CD4-positive, CD25-positive, alpha-beta regulatory T cell (primary cell): ENCODE data around the gene XK. TPM values are rescaled to one million over a fixed set of nuclear protein-coding genes. Genes with fewer than 3 reads are reported as not detected.
"Not testable (repeated sequence)": the region's sequence is repeated elsewhere in the genome, so short reads cannot be mapped to it uniquely, and the experiment has no call there.

ENCODE experiments used
- ATAC-seq, 2 donors: fragments of 150-1000 bp; cut with Tn5 transposase; one replicate each; pipeline ENCODE4 v1.10.0; 2021; ENCODE audit warnings: low read depth in 2 of 2, moderate number of reproducible peaks in 2 of 2, moderate library complexity in 1 of 2
- DNase-seq, 3 donors: peaks; one replicate each; pipeline versions ENCODE4 v3.0.0 to v3.0.0-alpha.2; 2012 to 2022; ENCODE audit warnings: mixed read lengths in 1 of 3
- H3K27ac ChIP-seq: one replicate; pipeline ENCODE4 v1.7.0; 2013; ENCODE audit warnings: mild to moderate bottlenecking, low read length; ENCODE audit not compliant: insufficient read depth, poor library complexity, severe bottlenecking
- H3K27me3 ChIP-seq: one replicate; pipeline ENCODE4 v1.7.0; 2013; ENCODE audit warnings: low read length; ENCODE audit not compliant: control insufficient read depth, insufficient read depth
- H3K36me3 ChIP-seq: one replicate; pipeline ENCODE4 v1.7.0; 2013; ENCODE audit warnings: mild to moderate bottlenecking, low read length, moderate library complexity; ENCODE audit not compliant: control insufficient read depth, insufficient read depth
- H3K4me1 ChIP-seq: 2 replicates; pipeline ENCODE4 v1.7.0; 2013; ENCODE audit warnings: mild to moderate bottlenecking, low read length; ENCODE audit not compliant: insufficient read depth, control insufficient read depth, poor library complexity, severe bottlenecking
- H3K4me3 ChIP-seq: one replicate; pipeline ENCODE4 v1.7.0; 2013; ENCODE audit warnings: low read depth, mild to moderate bottlenecking, low read length, moderate library complexity
- H3K9me3 ChIP-seq, 2 experiments: 1 replicate in 1 of 2; 2 replicates in 1 of 2; pipeline ENCODE4 v1.7.0; 2013; ENCODE audit warnings: low read length in 2 of 2, mild to moderate bottlenecking in 1 of 2, moderate library complexity in 1 of 2; ENCODE audit not compliant: control insufficient read depth in 2 of 2
- H3K27ac Mint-ChIP-seq, 3 donors: one replicate each; pipeline ENCODE4 v1.8.0; 2020 to 2022; ENCODE audit warnings: mild to moderate bottlenecking in 3 of 3, mixed read lengths in 3 of 3, moderate library complexity in 2 of 3
- H3K27me3 Mint-ChIP-seq: one replicate; pipeline ENCODE4 v1.8.0; 2022; ENCODE audit warnings: mild to moderate bottlenecking, mixed read lengths
- H3K36me3 Mint-ChIP-seq: one replicate; pipeline ENCODE4 v1.8.0; 2020; ENCODE audit warnings: mixed read lengths
- H3K4me1 Mint-ChIP-seq, 4 donors: one replicate each; pipeline ENCODE4 v1.8.0; 2020 to 2022; ENCODE audit warnings: mixed read lengths in 4 of 4, mild to moderate bottlenecking in 1 of 4
- H3K4me3 Mint-ChIP-seq, 4 donors: one replicate each; pipeline ENCODE4 v1.8.0; 2020 to 2022; ENCODE audit warnings: mild to moderate bottlenecking in 4 of 4, mixed read lengths in 4 of 4, moderate library complexity in 3 of 4
- H3K9me3 Mint-ChIP-seq, 7 donors: one replicate each; pipeline ENCODE4 v1.8.0; 2020 to 2022; ENCODE audit warnings: mixed read lengths in 7 of 7, mild to moderate bottlenecking in 3 of 7, moderate library complexity in 2 of 7
- polyA plus RNA-seq, 4 donors: library from polyadenylated mRNA; unstranded; fragments of 300-500 nt; fragmentation: Illumina TruSeq; gene quantifications; one replicate each; pipeline ENCODE4 v1.2.3, GENCODE V29; 2021
- total RNA-seq: library from RNA; stranded (reverse); gene quantifications from one replicate; pipeline ENCODE4 v1.2.3, GENCODE V29; 2022

Gene XK, protein sequence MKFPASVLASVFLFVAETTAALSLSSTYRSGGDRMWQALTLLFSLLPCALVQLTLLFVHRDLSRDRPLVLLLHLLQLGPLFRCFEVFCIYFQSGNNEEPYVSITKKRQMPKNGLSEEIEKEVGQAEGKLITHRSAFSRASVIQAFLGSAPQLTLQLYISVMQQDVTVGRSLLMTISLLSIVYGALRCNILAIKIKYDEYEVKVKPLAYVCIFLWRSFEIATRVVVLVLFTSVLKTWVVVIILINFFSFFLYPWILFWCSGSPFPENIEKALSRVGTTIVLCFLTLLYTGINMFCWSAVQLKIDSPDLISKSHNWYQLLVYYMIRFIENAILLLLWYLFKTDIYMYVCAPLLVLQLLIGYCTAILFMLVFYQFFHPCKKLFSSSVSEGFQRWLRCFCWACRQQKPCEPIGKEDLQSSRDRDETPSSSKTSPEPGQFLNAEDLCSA
- total RNA-seq, result 0.99 TPM
- not detected for polyA plus RNA-seq

DNA sequence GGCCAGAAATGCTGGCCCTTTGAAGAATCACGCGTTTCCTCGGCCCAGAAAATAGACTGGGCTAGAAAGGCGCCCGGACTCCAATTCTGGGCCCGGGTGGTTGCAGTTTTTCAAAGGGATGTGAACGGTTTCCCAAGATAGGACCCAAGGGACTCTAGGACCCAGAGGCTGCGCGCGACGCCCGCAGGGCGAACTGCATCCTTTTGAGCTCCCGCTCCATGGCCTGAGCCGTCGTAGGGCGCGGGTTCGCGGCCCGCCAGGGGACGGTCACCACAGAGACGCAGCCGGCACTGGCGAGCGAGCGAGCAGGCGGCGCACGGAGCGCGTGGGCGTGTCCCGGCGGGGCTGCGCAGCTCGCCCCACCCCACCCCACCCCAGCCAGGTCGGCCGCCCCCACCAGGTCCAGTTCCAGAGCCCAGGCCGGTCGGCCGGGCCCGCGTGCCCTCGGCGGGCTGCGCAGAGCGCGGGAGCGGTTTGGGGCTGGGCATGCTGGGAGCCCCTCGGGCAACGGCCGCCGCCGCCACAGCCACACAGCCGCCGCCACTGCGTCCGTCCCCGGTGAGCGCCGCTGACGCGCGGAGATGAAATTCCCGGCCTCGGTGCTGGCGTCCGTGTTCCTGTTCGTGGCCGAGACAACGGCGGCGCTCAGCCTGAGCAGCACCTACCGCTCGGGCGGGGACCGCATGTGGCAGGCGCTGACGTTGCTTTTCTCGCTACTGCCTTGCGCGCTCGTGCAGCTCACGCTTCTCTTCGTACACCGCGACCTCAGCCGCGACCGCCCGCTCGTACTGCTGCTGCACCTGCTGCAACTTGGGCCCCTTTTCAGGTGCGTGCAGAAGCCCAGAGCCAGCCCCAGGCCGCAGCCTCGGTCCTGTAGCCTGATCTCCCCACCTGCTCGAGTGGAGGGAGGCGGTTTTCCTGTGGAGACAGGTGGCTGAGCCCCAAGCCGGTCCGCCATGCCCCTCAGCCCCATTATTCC lies at the start of gene XK:
Gene XK (plus strand): TSS at position 411 of the 979 bp plus-strand sequence. CDS start 171 bp downstream, at position 582.
- H3K4me1 ChIP-seq, result peaks cover 3% of the 10 kb centered on the region
- no peaks in the 10 kb centered on the region for H3K9me3 ChIP-seq
- Mint-ChIP-seq H3K27me3 (peaks cover 8% of the 10 kb centered on the region), H3K4me1 (no peaks in the 10 kb centered on the region), H3K9me3 (no peaks in the 10 kb centered on the region), H3K36me3 (no peaks in the 10 kb centered on the region), H3K4me3 (peak within 1 kb of the TSS in 3 of 4 donors; percentile 27 to 76 (median 70)), H3K27ac (no peak within 1 kb of the TSS)
- peak in 1 of 2 donors; percentile 31 for ATAC-seq
- peak in 1 of 3 donors; percentile 40 for DNase-seq
- H3K36me3 ChIP-seq, result no peaks in the 10 kb centered on the region
- H3K27ac ChIP-seq, result no peak within 1 kb of the TSS
- H3K4me3 ChIP-seq, result no peak within 1 kb of the TSS
- no peaks in the 10 kb centered on the region for H3K27me3 ChIP-seq

DNA sequence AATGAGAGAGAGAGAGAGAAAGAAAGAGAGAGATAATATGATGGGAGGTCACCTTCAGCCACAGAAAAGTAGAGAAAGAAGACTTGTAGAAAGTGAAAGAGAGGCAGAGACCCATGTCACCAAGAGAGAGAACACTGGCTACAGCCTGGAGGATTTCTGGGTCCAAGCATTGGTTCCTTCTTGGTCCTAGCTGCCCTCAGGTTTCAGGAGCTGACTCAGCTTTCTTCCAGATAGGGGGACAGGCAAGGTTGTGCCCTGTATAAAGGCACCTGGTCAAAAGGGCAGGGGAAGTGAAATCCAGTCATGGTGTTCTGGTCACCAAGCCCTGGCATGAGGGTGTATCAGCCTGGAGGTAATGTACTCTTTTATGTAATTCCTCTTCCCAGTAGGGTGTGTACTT lies 47.5 kb upstream of the XK start:
- Histone ChIP-seq H3K4me1 (no peaks in the 10 kb centered on the region), H3K36me3 (no peaks in the 10 kb centered on the region), H3K27ac (no peak overlapping the region), H3K27me3 (no peaks in the 10 kb centered on the region), H3K4me3 (no peak overlapping the region), H3K9me3 (no peaks in the 10 kb centered on the region)
- Mint-ChIP-seq H3K27me3 (no peaks in the 10 kb centered on the region), H3K4me3 (no peak overlapping the region), H3K36me3 (no peaks in the 10 kb centered on the region), H3K27ac (no peak overlapping the region), H3K4me1 (no peaks in the 10 kb centered on the region), H3K9me3 (peaks cover 0 to 3% (median 0%) of the 10 kb centered on the region in 7 donors)
- no peak for ATAC-seq
- no peak for DNase-seq

DNA sequence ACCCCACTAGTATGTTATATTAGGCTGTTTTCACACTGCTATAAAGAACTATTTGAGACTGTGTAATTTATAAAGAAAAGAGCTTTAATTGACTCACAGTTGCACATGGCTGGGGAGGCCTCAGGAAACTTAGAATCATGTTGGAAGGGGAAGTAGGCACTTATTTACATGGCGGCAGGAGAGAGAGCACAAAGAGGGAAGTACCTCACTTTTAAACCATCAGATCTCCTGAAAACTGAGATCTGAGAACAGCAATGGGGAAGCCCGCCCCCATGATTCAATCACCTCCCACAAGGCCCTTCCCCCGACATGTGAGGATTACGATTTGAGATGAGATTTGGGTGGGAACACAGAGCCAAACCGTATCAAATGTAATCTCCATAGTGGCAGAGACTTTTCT lies 45.4 kb upstream of the XK start:
- H3K4me1 ChIP-seq, result no peaks in the 10 kb centered on the region
- no peak overlapping the region for H3K27ac Mint-ChIP-seq
- H3K9me3 Mint-ChIP-seq, result peaks cover 0 to 3% (median 0%) of the 10 kb centered on the region in 7 donors
- H3K27me3 Mint-ChIP-seq, result no peaks in the 10 kb centered on the region
- no peaks in the 10 kb centered on the region for H3K27me3 ChIP-seq
- no peaks in the 10 kb centered on the region for H3K4me1 Mint-ChIP-seq
- H3K4me3 Mint-ChIP-seq, result no peak overlapping the region
- H3K4me3 ChIP-seq, result no peak overlapping the region
- no peak for DNase-seq
- no peaks in the 10 kb centered on the region for H3K36me3 Mint-ChIP-seq
- H3K27ac ChIP-seq, result no peak overlapping the region
- H3K9me3 ChIP-seq, result no peaks in the 10 kb centered on the region
- ATAC-seq, result no peak
- H3K36me3 ChIP-seq, result no peaks in the 10 kb centered on the region

DNA sequence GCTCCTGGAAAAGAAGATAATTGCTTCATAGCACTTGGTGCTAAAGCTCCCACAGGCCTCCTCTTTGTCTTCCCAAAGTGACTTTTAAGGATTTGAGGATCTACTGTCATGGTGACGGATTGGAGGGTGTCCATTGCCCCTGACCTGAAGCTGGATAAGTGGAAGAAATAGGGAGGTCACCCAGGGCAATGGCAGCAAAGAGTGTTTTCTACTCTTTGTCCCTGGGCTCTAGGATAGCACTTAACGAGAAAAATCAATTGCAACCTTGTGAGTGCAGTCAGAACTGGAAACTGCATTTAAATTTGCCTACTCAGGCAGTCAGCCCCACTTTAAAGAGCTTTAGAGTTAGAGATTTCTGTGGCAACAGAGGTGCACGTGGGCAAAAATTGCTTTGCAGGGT lies 43.7 kb upstream of the XK start:
- Histone ChIP-seq H3K27me3 (no peaks in the 10 kb centered on the region), H3K36me3 (no peaks in the 10 kb centered on the region), H3K4me3 (no peak overlapping the region), H3K27ac (no peak overlapping the region), H3K9me3 (no peaks in the 10 kb centered on the region), H3K4me1 (no peaks in the 10 kb centered on the region)
- H3K4me1 Mint-ChIP-seq, result no peaks in the 10 kb centered on the region
- no peaks in the 10 kb centered on the region for H3K36me3 Mint-ChIP-seq
- no peak overlapping the region for H3K4me3 Mint-ChIP-seq
- ATAC-seq (no peak), DNase-seq (no peak)
- H3K9me3 Mint-ChIP-seq, result peaks cover 0 to 3% (median 0%) of the 10 kb centered on the region in 7 donors
- H3K27ac Mint-ChIP-seq, result no peak overlapping the region
- H3K27me3 Mint-ChIP-seq, result no peaks in the 10 kb centered on the region

DNA sequence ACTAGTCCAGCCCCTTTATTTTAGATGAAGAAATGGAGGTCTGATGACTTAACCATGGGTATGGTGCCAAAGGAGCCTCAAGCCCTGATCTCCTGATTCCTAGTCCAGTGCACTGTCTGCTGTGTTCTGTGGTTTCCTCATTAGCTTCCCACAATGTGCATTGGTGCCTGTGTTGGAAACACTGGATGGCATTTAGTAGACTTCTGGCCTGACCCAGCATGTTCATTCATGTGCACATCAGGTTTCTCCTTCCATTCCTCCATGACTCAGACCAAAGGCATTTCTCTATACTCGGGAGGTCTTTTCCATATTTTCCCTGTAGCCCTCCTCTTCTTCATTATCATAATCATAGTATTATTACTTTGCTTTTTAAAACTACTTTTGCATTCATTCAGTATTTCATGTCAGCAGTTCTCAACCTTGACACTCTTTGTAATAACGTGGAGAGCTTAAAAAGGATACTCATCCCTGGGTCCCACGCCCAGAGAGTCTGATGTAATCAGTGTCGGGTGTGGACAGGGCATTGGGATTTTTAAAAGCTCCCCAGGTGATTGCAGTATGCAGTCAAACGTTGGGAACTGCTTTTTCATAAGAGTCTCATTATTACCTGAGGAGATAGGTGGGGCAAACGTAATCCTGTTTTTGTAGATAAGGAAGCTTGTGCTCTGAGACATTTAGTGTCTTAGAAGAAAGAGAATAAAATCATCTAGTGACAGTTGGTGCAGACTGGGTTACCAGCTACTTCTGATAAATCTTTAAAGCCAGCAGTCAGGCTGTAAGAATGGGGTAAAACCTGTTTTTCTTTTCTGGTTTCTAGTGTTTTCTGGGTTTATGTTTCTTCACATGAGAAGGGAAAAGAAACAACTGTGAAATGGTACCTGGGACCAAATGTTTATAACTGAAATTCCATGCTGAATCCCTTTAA lies 40.9 kb upstream of the XK start:
- no peaks in the 10 kb centered on the region for H3K27me3 Mint-ChIP-seq
- no peaks in the 10 kb centered on the region for H3K27me3 ChIP-seq
- no peaks in the 10 kb centered on the region for H3K36me3 Mint-ChIP-seq
- H3K9me3 Mint-ChIP-seq, result peaks cover 0 to 2% (median 0%) of the 10 kb centered on the region in 7 donors
- DNase-seq (no peak), ATAC-seq (no peak)
- H3K36me3 ChIP-seq, result no peaks in the 10 kb centered on the region
- H3K4me3 Mint-ChIP-seq, result no peak overlapping the region
- H3K4me1 Mint-ChIP-seq, result no peaks in the 10 kb centered on the region
- no peak overlapping the region for H3K27ac Mint-ChIP-seq
- no peaks in the 10 kb centered on the region for H3K4me1 ChIP-seq
- H3K9me3 ChIP-seq, result no peaks in the 10 kb centered on the region
- H3K4me3 ChIP-seq, result no peak overlapping the region
- no peak overlapping the region for H3K27ac ChIP-seq

DNA sequence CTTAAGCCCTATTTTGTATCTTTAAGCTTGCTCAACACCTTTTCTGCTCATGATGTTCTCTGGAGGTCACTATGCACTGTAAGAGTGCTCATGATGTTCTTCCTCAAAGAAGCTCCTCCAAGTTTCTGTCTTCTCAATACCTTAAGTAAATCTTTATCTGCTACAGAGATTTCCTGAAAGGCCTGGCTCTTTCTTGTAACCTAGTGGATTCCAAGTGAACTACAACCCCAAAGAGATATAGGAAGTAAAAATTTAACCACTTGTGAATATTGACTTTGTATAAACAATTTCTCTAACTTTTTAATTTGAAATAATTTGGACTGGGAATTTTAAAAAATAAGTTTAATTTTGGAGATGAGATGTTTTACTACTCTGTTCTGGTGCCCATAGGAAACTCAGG lies 39.3 kb upstream of the XK start:
- Mint-ChIP-seq H3K36me3 (no peaks in the 10 kb centered on the region), H3K27ac (no peak overlapping the region), H3K27me3 (no peaks in the 10 kb centered on the region), H3K4me1 (no peaks in the 10 kb centered on the region), H3K4me3 (no peak overlapping the region), H3K9me3 (peaks cover 0 to 2% (median 0%) of the 10 kb centered on the region in 7 donors)
- H3K4me1 ChIP-seq, result no peaks in the 10 kb centered on the region
- no peaks in the 10 kb centered on the region for H3K9me3 ChIP-seq
- ATAC-seq, result no peak
- no peak overlapping the region for H3K4me3 ChIP-seq
- no peaks in the 10 kb centered on the region for H3K27me3 ChIP-seq
- no peaks in the 10 kb centered on the region for H3K36me3 ChIP-seq
- no peak for DNase-seq
- no peak overlapping the region for H3K27ac ChIP-seq

DNA sequence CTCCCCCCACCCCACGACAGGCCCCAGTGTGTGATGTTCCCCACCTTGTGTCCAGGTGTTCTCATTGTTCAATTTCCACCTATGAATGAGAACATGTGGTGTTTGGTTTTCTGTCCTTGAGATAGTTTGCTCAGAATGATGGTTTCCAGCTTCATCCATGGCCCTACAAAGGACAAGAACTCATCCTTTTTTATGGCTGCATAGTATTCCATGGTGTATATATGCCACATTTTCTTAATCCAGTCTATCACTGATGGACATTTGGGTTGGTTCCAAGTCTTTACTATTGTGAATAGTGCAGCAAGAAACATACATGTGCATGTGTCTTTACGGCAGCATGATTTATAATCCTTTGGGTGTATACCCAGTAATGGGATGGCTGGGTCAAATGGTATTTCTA lies 34.7 kb upstream of the XK start:
- not testable (repeated sequence) for DNase-seq, H3K4me1 Mint-ChIP-seq, H3K9me3 ChIP-seq, ATAC-seq, H3K4me3 ChIP-seq, H3K36me3 Mint-ChIP-seq, H3K27ac Mint-ChIP-seq, H3K27ac ChIP-seq, H3K4me3 Mint-ChIP-seq, H3K27me3 ChIP-seq, H3K4me1 ChIP-seq, H3K36me3 ChIP-seq, H3K27me3 Mint-ChIP-seq, H3K9me3 Mint-ChIP-seq
